Measurements from ENCODE around the gene NADSYN1. TPM values are rescaled to one million over a fixed set of nuclear protein-coding genes. Genes with fewer than 3 reads are reported as not detected.

The NADSYN1 gene
- total RNA-seq, 1 experiment from 2014 or later: 58.2 TPM

DNA sequence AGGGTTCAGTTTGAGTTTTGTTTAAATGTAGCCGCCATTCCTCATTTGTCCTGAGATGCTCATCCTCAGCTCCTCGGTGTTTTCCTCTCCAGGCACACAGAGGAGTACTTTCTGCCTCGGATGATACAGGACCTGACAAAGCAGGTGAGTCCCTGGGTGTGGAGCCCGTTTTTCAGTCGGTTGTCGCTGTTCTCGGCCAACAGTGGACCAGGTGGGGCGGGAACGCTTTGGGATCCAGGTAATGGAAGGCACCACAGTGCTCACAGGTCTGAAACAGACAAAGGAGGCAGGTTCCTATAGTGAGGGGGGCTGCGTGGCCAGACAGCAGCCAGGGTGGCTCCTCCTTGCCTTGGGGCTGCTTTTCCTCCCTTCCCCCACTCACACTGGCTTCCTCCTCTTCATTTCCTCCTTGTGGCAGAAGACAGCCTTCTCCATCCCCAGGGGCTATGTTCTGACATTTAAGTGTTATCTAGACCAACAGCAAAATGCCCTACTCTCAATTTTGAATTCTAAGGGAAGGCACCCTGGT, 19.4 kb downstream of the NADSYN1 start:
- ChIA-PET CTCF (no interaction called here), RAD21 (ENCODE audit: low non-redundant PET in 1 of 2, low total read pairs in 2 of 2, uncharacterized antibody in 2 of 2, unreplicated experiment in 2 of 2) (no interaction called here), POLR2A (no interaction called here)
- TF ChIP-seq, protein P1, sequence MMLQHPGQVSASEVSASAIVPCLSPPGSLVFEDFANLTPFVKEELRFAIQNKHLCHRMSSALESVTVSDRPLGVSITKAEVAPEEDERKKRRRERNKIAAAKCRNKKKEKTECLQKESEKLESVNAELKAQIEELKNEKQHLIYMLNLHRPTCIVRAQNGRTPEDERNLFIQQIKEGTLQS (IDR thresholded peaks at IDR 0.05): no peak
- TF ChIP-seq EGR1 (IDR thresholded peaks at IDR 0.05; ENCODE audit: low read depth) (no peak), SRF (IDR thresholded peaks at IDR 0.05; ENCODE audit: low read depth) (no peak), YY1 (IDR thresholded peaks at IDR 0.05; ENCODE audit: extremely low read depth, insufficient replicate concordance, low read depth, low read length) (no peak), ELF1 (IDR thresholded peaks at IDR 0.05; ENCODE audit: borderline replicate concordance, low read depth) (no peak), EZH2 (IDR thresholded peaks at IDR 0.05) (no peak), SIN3A (IDR thresholded peaks at IDR 0.05; ENCODE audit: low read depth) (no peak), ZNF274 (IDR thresholded peaks at IDR 0.05; ENCODE audit: low read depth, low read length) (no peak), TCF7L2 (IDR thresholded peaks at IDR 0.05; ENCODE audit: borderline replicate concordance, extremely low read depth, insufficient read depth, insufficient read length) (no peak), RAD21 (IDR thresholded peaks at IDR 0.05; ENCODE audit: low read depth) (no peak), CBX3 (IDR thresholded peaks at IDR 0.05; ENCODE audit: low read depth) (no peak)
- TF ChIP-seq, protein P2, sequence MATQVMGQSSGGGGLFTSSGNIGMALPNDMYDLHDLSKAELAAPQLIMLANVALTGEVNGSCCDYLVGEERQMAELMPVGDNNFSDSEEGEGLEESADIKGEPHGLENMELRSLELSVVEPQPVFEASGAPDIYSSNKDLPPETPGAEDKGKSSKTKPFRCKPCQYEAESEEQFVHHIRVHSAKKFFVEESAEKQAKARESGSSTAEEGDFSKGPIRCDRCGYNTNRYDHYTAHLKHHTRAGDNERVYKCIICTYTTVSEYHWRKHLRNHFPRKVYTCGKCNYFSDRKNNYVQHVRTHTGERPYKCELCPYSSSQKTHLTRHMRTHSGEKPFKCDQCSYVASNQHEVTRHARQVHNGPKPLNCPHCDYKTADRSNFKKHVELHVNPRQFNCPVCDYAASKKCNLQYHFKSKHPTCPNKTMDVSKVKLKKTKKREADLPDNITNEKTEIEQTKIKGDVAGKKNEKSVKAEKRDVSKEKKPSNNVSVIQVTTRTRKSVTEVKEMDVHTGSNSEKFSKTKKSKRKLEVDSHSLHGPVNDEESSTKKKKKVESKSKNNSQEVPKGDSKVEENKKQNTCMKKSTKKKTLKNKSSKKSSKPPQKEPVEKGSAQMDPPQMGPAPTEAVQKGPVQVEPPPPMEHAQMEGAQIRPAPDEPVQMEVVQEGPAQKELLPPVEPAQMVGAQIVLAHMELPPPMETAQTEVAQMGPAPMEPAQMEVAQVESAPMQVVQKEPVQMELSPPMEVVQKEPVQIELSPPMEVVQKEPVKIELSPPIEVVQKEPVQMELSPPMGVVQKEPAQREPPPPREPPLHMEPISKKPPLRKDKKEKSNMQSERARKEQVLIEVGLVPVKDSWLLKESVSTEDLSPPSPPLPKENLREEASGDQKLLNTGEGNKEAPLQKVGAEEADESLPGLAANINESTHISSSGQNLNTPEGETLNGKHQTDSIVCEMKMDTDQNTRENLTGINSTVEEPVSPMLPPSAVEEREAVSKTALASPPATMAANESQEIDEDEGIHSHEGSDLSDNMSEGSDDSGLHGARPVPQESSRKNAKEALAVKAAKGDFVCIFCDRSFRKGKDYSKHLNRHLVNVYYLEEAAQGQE (IDR thresholded peaks at IDR 0.05; ENCODE audit: low read depth): no peak
- TF ChIP-seq, protein P3, sequence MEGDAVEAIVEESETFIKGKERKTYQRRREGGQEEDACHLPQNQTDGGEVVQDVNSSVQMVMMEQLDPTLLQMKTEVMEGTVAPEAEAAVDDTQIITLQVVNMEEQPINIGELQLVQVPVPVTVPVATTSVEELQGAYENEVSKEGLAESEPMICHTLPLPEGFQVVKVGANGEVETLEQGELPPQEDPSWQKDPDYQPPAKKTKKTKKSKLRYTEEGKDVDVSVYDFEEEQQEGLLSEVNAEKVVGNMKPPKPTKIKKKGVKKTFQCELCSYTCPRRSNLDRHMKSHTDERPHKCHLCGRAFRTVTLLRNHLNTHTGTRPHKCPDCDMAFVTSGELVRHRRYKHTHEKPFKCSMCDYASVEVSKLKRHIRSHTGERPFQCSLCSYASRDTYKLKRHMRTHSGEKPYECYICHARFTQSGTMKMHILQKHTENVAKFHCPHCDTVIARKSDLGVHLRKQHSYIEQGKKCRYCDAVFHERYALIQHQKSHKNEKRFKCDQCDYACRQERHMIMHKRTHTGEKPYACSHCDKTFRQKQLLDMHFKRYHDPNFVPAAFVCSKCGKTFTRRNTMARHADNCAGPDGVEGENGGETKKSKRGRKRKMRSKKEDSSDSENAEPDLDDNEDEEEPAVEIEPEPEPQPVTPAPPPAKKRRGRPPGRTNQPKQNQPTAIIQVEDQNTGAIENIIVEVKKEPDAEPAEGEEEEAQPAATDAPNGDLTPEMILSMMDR (IDR thresholded peaks at IDR 0.05 in 2 of 3, conservative IDR thresholded peaks at IDR 0.05 in 1 of 3; ENCODE audit: borderline replicate concordance in 1 of 3, insufficient read depth in 1 of 3, low read depth in 2 of 3, low read length in 2 of 3): no peak
- TF ChIP-seq, protein P4, sequence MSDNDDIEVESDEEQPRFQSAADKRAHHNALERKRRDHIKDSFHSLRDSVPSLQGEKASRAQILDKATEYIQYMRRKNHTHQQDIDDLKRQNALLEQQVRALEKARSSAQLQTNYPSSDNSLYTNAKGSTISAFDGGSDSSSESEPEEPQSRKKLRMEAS (IDR thresholded peaks at IDR 0.05): no peak
- DNase-seq (ENCODE audit: low read depth, low spot score): no peak
- intact Hi-C loops (cut with micrococcal nuclease): no loop called here
- H3K4me1 ChIP-seq (ENCODE audit: control insufficient read depth in 1 of 2, insufficient read depth in 2 of 2, low read length in 2 of 2): no peaks in the 10 kb centered on the region
- no peaks in the 10 kb centered on the region for H3K27me3 ChIP-seq (ENCODE audit: insufficient read depth, low read length)
- no peak overlapping the region for H3K4me2 ChIP-seq (ENCODE audit: low read length)
- no peaks in the 10 kb centered on the region for H3K79me2 ChIP-seq (ENCODE audit: insufficient read depth, low read length)
- H3K9ac ChIP-seq (ENCODE audit: low read length): no peak overlapping the region
- H3K4me3 ChIP-seq (replicated peaks in 1 of 2; ENCODE audit: low read depth in 1 of 2, low read length in 2 of 2): no peak overlapping the region
- no peak overlapping the region for H3K27ac ChIP-seq (ENCODE audit: low read depth, low read length)
- no peaks in the 10 kb centered on the region for H3K9me3 ChIP-seq (ENCODE audit: control insufficient read depth in 1 of 2, insufficient read depth in 1 of 2, low read depth in 1 of 2, low read length in 2 of 2)
- H4K20me1 ChIP-seq (ENCODE audit: insufficient read depth): no peaks in the 10 kb centered on the region
- ATAC-seq: no peak
- no TSS peak for BruUV-seq (replicated peaks)
- no peak overlapping the region for H2AFZ ChIP-seq (ENCODE audit: low read depth, low read length, poor library complexity, severe bottlenecking)
- peaks cover 0 to 5% of the 10 kb centered on the region in 2 experiments; a peak in 1 of 4 replicates for H3K36me3 ChIP-seq (ENCODE audit: control insufficient read depth in 1 of 2, insufficient read depth in 2 of 2, low read length in 2 of 2)
- H3K9me2 ChIP-seq (ENCODE audit: insufficient read depth): no peaks in the 10 kb centered on the region

Data from HCT116 (cell line).